GM12892 (cell line): Measurements from ENCODE around the gene RAP1B.

Experiments
- POLR2A ChIP-seq: IDR thresholded peaks from 2 replicates; pipeline ENCODE4 v1.6.1; 2011; ENCODE audit warnings: low read depth, low read length, control low read depth
- POLR2AphosphoS5 ChIP-seq: IDR thresholded peaks from 2 replicates; pipeline ENCODE4 v1.6.1; 2011; ENCODE audit warnings: low read depth, low read length, control low read depth

DNA sequence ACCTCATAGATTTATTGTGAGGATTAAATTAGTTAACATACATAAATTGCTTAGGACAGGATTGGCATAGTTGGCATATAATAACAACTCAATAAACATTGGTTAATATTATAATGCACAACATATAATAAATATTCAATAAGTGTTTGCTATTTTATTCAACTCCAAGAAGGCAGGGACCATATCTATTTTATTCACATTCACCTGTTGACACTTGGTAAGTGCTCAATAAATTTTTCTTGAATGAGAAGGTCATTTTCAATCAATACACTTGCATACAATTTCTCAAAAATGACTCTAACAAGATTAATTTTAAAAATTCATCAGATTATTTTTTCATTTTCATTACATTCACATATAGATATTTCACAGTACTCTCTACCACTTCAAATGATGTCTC lies 63.7 kb downstream of the RAP1B start:
- TF ChIP-seq POLR2A = no peak
- TF ChIP-seq POLR2AphosphoS5 = no peak
